ENCODE measurements around the gene NFIC. TPM values are rescaled to one million over a fixed set of nuclear protein-coding genes. Genes with fewer than 3 reads are reported as not detected.
A peak's percentile ranks its signal among the peaks of the same experiment; 100 is the strongest.
"Not testable (repeated sequence)": the region's sequence is repeated elsewhere in the genome, so short reads cannot be mapped to it uniquely, and the experiment has no call there.

The NFIC gene
- total RNA-seq (2014; rRNA removed; shearing (Covaris generic); ENCODE audit: low replicate concordance): 0.06 and 4.6 TPM in 2 replicates

GRCh38 chr19:3365836-3366752, at the start of gene NFIC:
Gene NFIC (plus strand): TSS chr19:3366583. CDS start chr19:3366637, 54 bp downstream.
- in situ Hi-C loops (cut with HindIII; ENCODE audit: low pct_unique_long_range_greater_than_20kb, low sequenced_read_pairs): no loop called here
- DNase-seq (ENCODE audit: low read depth): peak; percentile 59

- in situ Hi-C loops (cut with HindIII; ENCODE audit: low pct_unique_long_range_greater_than_20kb, low sequenced_read_pairs): no loop called here
- no peak for DNase-seq (ENCODE audit: low read depth)
Observed at GRCh38 chr19:3316659-3317207, 49.6 kb upstream of the NFIC start.

- in situ Hi-C loops (cut with HindIII; ENCODE audit: low pct_unique_long_range_greater_than_20kb, low sequenced_read_pairs): no loop called here
- no peak for DNase-seq (ENCODE audit: low read depth)
Observed at GRCh38 chr19:3319643-3320353, 46.6 kb upstream of the NFIC start.

- no peak for DNase-seq (ENCODE audit: low read depth)
- in situ Hi-C loops (cut with HindIII; ENCODE audit: low pct_unique_long_range_greater_than_20kb, low sequenced_read_pairs): no loop called here
Observed at GRCh38 chr19:3320354-3320670, 46.1 kb upstream of the NFIC start.

GRCh38 chr19:3320853-3321252, 45.5 kb upstream of the NFIC start:
- DNase-seq (ENCODE audit: low read depth): no peak
- in situ Hi-C loops (cut with HindIII; ENCODE audit: low pct_unique_long_range_greater_than_20kb, low sequenced_read_pairs): no loop called here

GRCh38 chr19:3321696-3322095, 44.7 kb upstream of the NFIC start:
- DNase-seq (ENCODE audit: low read depth): no peak
- in situ Hi-C loops (cut with HindIII; ENCODE audit: low pct_unique_long_range_greater_than_20kb, low sequenced_read_pairs): no loop called here

- in situ Hi-C loops (cut with HindIII; ENCODE audit: low pct_unique_long_range_greater_than_20kb, low sequenced_read_pairs): no loop called here
- no peak for DNase-seq (ENCODE audit: low read depth)
Observed at GRCh38 chr19:3322199-3322978, 44.0 kb upstream of the NFIC start.

- DNase-seq (ENCODE audit: low read depth): no peak
- in situ Hi-C loops (cut with HindIII; ENCODE audit: low pct_unique_long_range_greater_than_20kb, low sequenced_read_pairs): no loop called here
Observed at GRCh38 chr19:3323026-3323425, 43.4 kb upstream of the NFIC start.

- DNase-seq (ENCODE audit: low read depth): no peak
- in situ Hi-C loops (cut with HindIII; ENCODE audit: low pct_unique_long_range_greater_than_20kb, low sequenced_read_pairs): no loop called here
Observed at GRCh38 chr19:3323658-3324057, 42.7 kb upstream of the NFIC start.

GRCh38 chr19:3324405-3324856, 42.0 kb upstream of the NFIC start:
- in situ Hi-C loops (cut with HindIII; ENCODE audit: low pct_unique_long_range_greater_than_20kb, low sequenced_read_pairs): no loop called here
- no peak for DNase-seq (ENCODE audit: low read depth)

- in situ Hi-C loops (cut with HindIII; ENCODE audit: low pct_unique_long_range_greater_than_20kb, low sequenced_read_pairs): no loop called here
- no peak for DNase-seq (ENCODE audit: low read depth)
Observed at GRCh38 chr19:3325451-3325850, 40.9 kb upstream of the NFIC start.

GRCh38 chr19:3328743-3329142, 37.6 kb upstream of the NFIC start:
- in situ Hi-C loops (cut with HindIII; ENCODE audit: low pct_unique_long_range_greater_than_20kb, low sequenced_read_pairs): no loop called here
- no peak for DNase-seq (ENCODE audit: low read depth)

- in situ Hi-C loops (cut with HindIII; ENCODE audit: low pct_unique_long_range_greater_than_20kb, low sequenced_read_pairs): no loop called here
- no peak for DNase-seq (ENCODE audit: low read depth)
Observed at GRCh38 chr19:3330047-3330446, 36.3 kb upstream of the NFIC start.

- in situ Hi-C loops (cut with HindIII; ENCODE audit: low pct_unique_long_range_greater_than_20kb, low sequenced_read_pairs); DNase-seq (ENCODE audit: low read depth): not testable (repeated sequence)
Observed at GRCh38 chr19:3332232-3332631, 34.2 kb upstream of the NFIC start.

- no peak for DNase-seq (ENCODE audit: low read depth)
- in situ Hi-C loops (cut with HindIII; ENCODE audit: low pct_unique_long_range_greater_than_20kb, low sequenced_read_pairs): no loop called here
Observed at GRCh38 chr19:3333020-3333583, 33.3 kb upstream of the NFIC start.

GRCh38 chr19:3333662-3334061, 32.7 kb upstream of the NFIC start:
- in situ Hi-C loops (cut with HindIII; ENCODE audit: low pct_unique_long_range_greater_than_20kb, low sequenced_read_pairs): no loop called here
- DNase-seq (ENCODE audit: low read depth): no peak

- in situ Hi-C loops (cut with HindIII; ENCODE audit: low pct_unique_long_range_greater_than_20kb, low sequenced_read_pairs); DNase-seq (ENCODE audit: low read depth): not testable (repeated sequence)
Observed at GRCh38 chr19:3334749-3335430, 31.5 kb upstream of the NFIC start.
